Measurements from ENCODE around the gene BHLHA9.
"Not testable (repeated sequence)": the region's sequence is repeated elsewhere in the genome, so short reads cannot be mapped to it uniquely, and the experiment has no call there.

The BHLHA9 gene

GRCh38 chr17:1270210-1271029 is at the start of gene BHLHA9:
Gene BHLHA9, plus strand, starts transcription at chr17:1270444. Its CDS starts 120 bp downstream, at chr17:1270564.
- no peak for DNase-seq (ENCODE audit: low read depth)

DNA sequence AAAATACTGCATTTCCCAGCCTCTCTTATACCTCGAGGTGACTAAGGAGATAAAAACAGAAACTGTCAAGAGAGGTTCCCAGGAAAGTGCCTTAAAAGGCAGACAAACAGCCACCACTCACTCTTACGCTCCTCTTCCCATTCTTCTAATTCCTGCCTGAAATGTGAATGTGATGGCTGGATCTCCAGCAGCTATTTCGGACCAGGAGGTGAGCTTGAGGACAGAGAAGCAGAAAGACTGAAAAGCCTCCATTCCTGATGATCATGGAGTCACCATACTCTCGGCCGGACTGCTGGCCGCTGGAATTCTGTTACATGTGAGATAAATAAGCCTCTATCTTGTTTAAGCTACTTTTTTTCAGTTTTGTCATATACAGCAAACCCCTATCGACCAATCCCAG is 49.0 kb upstream of the BHLHA9 start:
- no peak for DNase-seq (ENCODE audit: low read depth)

- DNase-seq (ENCODE audit: low read depth) = no peak
Measured at GRCh38 chr17:1222321-1222720, 47.9 kb upstream of the BHLHA9 start.

GRCh38 chr17:1223662-1224061 is 46.6 kb upstream of the BHLHA9 start:
- no peak for DNase-seq (ENCODE audit: low read depth)

DNA sequence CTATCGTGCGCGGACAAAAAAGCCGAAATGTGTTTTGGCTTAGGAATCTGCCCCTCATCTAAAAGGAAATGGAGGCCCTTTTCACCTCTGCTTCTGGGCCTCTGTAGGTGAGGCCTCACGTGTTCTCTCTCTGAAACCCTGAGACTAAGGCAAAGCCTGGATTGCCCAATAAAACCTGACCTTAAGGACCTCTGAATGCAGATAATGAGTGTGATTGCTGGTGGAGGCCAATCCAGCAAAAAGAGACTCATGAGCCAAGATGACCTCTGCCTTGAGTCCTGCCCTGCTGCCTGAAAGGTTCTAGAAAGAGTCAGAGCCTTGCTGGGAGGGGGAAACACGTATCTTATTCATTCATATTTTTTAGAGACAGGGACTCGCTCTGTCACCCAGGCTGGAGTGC is 45.9 kb upstream of the BHLHA9 start:
- no peak for DNase-seq (ENCODE audit: low read depth)

DNA sequence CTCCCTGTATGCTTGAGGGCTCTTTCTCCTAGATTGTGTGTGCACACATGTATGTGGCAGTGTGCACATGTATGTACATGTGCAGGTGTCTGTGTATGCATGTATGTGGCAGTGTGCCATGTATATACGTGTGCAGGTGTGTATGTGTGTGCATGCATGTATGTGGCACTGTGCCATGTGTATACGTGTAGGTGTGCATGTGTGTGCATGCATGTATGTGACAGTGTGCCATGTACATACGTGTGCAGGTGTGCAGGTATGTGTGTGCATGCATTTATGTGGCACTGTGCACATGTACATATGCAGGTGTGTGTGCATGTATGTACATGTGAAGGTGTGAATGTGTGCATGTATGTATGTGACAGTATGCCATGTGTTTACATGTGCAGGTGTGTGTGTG is 43.9 kb upstream of the BHLHA9 start:
- no peak for DNase-seq (ENCODE audit: low read depth)

DNA sequence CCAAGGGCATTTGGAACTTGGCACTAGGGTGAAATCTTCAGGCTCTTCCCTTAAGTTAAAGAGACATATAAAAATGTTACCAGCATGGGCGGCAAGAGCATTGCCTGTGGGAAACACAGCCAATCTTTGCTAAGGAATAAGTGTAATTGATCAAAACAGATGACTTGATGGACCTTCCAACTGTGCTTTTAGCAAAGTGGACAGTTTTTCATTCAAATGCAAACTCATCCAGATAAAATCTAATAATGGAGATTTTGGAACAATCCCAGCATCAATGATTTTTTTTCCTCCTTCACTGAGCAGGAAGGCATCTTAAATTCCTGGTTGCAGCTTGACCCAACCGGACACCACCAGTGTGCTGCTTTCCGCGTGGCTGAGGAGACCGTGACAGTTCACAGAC is 42.9 kb upstream of the BHLHA9 start:
- DNase-seq (ENCODE audit: low read depth) = no peak

DNA sequence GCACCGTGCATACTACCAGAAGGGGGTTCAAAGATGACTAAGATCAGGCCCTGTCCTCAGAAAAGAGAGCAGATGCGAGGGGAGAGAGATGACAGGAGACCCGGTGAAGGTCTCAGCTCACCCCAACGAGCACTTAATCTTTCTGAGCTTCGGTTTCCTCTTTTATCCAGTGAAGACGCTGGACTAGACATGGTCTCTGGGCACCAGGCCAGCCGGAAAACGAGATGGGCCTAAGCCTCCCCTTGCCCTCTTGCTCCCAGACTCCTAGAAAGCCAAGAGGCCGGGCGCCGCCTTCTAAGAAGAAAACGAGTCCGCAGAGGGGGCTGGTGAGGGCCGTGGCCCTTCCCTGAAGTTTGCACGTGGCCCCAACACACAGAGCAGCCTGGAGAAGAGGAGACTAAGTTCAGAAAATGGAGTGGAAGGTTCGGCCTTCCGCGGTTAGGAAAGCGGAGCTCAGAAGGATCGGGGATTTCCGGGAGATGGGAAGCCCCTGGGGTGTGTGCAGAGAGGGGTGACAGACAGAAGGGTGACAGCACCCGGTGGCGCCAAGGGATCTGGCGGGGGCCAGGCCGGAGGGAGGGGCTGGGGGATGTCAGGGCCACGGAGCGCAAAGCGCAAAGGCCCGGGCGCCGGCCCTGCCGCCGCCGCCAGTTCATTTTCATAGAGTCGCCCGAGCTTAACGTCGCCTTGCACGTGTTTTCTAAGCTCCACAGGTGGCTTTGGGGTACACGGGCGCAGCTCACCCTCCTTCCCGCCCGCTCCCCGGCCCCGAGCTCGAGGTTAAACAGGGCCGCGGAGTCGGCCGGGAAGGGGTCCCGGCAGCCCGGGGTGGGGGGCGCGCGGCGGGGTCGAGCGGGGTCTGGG is 42.1 kb upstream of the BHLHA9 start:
- no peak for DNase-seq (ENCODE audit: low read depth)

- DNase-seq (ENCODE audit: low read depth) = no peak
Measured at GRCh38 chr17:1228781-1229348, 41.4 kb upstream of the BHLHA9 start.

GRCh38 chr17:1229349-1229899 is 40.8 kb upstream of the BHLHA9 start:
- DNase-seq (ENCODE audit: low read depth) = no peak

DNA sequence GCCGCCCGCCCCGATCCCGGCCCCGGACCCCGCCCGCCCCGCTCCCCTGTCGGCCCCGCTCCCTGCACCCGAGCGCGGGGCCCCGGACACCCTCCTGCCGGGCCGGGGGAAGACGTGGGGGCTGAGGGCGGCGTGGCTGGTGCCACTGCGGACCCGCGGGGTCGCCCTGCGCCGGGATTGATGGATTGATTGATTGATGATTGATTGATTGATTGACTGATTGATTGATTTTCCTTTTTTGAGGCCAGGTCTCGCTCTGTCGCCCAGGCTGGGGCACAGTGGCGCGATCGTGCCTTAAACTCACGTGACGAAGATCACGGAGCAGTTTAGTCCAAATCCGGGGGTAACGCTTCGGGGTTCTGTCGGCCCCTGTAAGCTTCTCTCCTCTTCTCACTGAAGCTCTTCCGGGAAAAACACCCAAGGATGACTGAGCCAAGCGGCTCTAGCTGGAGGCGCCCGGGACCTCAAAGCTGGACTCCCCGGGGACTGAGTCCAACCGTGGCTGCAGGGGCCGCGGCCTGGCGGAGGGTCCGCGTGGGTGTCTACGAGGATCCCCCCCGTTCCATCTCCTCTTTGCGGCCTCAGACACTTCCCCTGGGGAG is 40.2 kb upstream of the BHLHA9 start:
- DNase-seq (ENCODE audit: low read depth) = no peak

DNA sequence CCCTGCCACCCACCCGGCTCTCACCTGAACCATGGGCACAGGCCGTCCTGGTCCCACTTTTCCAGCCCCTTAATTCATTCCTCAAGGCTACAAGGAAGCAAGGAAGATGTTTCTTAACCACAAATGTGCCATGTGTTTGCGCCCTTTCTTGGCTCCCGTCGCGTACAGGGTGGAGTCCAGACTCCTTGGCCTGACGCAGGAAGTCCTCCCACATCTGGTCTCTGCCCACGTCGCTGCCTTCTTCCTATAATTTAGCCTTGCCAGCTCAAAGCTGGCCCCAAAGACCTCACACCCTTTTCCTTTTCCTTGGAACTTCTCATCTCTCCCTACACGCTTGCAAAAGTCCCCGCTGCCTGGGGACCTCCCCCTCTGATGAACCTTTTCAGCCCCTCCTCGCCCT is 38.8 kb upstream of the BHLHA9 start:
- no peak for DNase-seq (ENCODE audit: low read depth)

DNA sequence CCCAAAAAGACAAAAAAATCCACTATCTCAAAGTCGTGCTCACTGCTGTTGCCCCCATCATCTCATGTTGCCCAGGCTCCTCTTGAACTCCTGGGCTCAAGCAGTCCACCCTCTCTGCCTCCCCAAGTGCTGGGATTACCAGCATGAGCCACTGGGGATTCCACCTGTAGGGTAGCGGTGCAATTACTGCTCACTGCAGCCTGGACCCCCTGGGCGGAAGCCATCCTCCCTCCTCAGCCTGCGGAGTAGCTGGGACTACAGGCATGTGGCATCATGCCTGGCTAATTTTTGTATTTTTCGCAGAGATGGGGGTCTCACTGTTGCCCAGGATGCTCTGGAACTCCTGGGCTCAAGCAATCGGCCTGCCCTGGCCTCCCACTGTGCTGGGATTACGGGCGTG is 37.9 kb upstream of the BHLHA9 start:
- DNase-seq (ENCODE audit: low read depth) = no peak

- no peak for DNase-seq (ENCODE audit: low read depth)
Measured at GRCh38 chr17:1232786-1233185, 37.5 kb upstream of the BHLHA9 start.

DNA sequence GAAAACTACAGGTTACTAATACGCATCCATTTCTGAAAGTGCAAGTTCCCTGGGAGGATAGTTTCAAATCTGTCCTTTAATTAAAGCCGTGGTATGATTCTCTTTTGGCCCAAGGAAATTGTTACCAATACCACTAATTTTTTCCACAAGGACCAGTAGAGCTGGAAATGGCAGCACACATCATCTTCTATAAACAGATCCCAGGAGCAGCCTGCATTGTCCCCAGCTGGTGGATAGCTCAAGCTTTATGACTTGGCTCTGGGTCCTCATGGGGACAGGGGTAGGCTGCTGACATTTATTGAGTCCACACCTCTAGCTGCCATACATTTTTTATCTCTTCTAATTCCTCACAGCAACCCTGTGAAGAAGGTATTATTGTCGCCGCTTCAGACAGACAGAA is 35.8 kb upstream of the BHLHA9 start:
- no peak for DNase-seq (ENCODE audit: low read depth)

DNA sequence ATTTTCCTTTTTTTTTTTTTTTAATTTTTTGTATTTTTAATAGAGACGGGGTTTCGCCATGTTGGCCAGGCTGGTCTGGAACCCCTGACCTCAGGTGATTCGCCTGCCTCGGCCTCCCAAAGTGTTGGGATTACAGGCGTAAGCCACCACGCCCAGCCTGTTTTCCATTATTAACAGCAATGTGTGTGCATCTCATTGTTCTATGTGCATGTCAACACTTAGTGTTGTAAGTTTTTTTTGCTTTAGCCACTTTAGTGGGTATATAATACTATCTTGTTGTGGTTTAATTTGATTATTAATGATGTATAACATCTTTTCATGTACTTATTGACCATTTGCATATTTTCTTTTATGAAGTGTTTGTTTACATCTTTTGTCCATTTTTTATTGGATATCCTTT is 32.8 kb upstream of the BHLHA9 start:
- no peak for DNase-seq (ENCODE audit: low read depth)

- no peak for DNase-seq (ENCODE audit: low read depth)
Measured at GRCh38 chr17:1239210-1239609, 31.0 kb upstream of the BHLHA9 start.

GRCh38 chr17:1240426-1240825 is 29.8 kb upstream of the BHLHA9 start:
- not testable (repeated sequence) for DNase-seq (ENCODE audit: low read depth)

- no peak for DNase-seq (ENCODE audit: low read depth)
Measured at GRCh38 chr17:1241929-1242328, 28.3 kb upstream of the BHLHA9 start.

DNA sequence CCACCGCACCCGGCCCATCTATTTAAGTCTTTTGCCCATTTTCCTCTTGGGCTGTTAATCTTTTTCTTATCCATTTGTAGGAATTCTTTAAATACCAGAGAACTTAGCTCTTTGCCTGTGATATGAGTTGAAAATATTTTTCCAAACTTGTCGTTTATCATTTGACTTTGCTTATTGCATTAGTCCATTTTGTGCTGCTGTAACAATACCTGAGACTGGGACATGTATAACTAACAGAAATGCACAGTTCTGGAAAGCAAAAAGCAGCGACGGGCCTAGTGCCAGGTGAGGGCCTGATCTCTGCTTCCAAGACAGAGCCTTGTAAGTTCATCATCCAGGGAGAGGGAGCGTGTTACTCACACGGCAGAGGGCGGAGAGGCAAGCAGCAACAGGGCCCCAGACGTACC is 25.6 kb upstream of the BHLHA9 start:
- DNase-seq (ENCODE audit: low read depth) = no peak

GRCh38 chr17:1251866-1252608 is 18.2 kb upstream of the BHLHA9 start:
- DNase-seq (ENCODE audit: low read depth) = no peak

Measured in stimulated activated CD8-positive, alpha-beta memory T cell treated with anti-CD3 and anti-CD28 coated beads, Interleukin-15, amount 100 ng/mL, for 24 hours (primary cell).